ENCODE data around the gene EFNA1.
A peak's percentile ranks its signal among the peaks of the same experiment; 100 is the strongest.

Gene EFNA1

DNA sequence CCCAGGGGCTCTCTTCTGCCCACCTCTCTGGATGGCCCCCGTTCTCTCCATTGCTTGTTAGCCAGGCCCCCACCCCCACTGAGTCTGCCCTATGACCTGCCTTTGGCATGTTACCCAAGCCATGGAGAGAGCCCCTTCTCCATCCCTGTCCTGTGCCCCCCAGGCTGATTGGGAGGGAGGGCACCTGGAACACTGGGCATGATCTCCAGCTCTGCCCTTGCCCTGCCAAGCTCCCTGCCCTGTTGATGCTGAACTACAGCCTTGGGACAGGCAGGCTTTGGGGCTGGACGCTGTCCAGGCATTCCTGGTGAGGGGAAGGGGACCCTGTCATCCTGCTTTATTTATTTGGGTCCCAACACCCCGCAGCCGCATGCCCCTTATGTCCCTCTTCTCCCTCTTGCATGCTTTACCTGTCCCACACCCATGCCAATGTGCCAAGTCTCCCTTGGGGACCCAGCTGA lies 56.7 kb downstream of the EFNA1 start:
- Histone ChIP-seq H3K9me2 (replicated peaks; ENCODE audit: control insufficient read depth, low read length) (no peaks in the 10 kb centered on the region), H3K4me2 (ENCODE audit: low read length) (peak overlapping the region; percentile 60), H3K4me1 (ENCODE audit: control insufficient read depth, low read length) (peaks cover 26% of the 10 kb centered on the region), H3K27ac (ENCODE audit: low read depth, low read length) (no peak overlapping the region), H3K9me3 (ENCODE audit: control insufficient read depth, insufficient read depth, low read length) (no peaks in the 10 kb centered on the region), H3K27me3 (ENCODE audit: control insufficient read depth, low read length) (no peaks in the 10 kb centered on the region), H4K20me1 (ENCODE audit: control insufficient read depth, insufficient read depth, low read depth, low read length) (no peaks in the 10 kb centered on the region), H3F3A (ENCODE audit: control insufficient read depth, insufficient read depth) (no peaks in the 10 kb centered on the region), H3K4me3 (ENCODE audit: low read length) (peak overlapping the region; percentile 52; the same call in 1 of the 2 replicates), H3K79me2 (ENCODE audit: control insufficient read depth, low read length) (no peaks in the 10 kb centered on the region), H3K36me3 (ENCODE audit: control insufficient read depth, low read length) (peaks cover 5% of the 10 kb centered on the region; the same call in 1 of the 2 replicates)
- TF ChIP-seq CTCF (IDR thresholded peaks at IDR 0.05; ENCODE audit: low read depth, low read length, poor library complexity, severe bottlenecking) = no peak
